SKM-1 (cell line): ENCODE measurements around the gene ATP6V1F.

ENCODE experiments used
- DNase-seq: peaks from one replicate; lab custom pipeline; 2025; ENCODE audit not compliant: unreplicated experiment; lab: John Stamatoyannopoulos, UW

Gene ATP6V1F

DNA sequence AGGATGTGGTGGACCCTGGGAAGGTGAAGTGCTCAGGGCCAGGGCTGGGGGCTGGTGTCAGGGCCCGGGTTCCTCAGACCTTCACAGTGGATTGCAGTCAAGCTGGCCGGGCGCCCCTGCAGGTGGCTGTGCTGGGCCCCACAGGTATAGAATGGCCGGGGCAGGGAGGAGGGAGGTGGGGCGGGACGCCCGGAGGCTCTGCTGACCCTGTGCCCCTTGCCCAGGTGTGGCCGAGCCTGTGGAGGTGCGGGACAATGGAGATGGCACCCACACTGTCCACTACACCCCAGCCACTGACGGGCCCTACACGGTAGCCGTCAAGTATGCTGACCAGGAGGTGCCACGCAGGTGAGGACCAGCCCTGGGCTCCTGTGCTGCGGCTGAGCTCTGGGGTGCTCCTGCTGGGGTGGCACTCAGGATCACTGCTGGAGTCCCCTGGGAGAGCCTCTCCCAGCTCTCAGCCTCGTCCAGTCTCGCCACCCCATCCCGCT lies 14.9 kb upstream of the ATP6V1F start:
- no peak for DNase-seq

DNA sequence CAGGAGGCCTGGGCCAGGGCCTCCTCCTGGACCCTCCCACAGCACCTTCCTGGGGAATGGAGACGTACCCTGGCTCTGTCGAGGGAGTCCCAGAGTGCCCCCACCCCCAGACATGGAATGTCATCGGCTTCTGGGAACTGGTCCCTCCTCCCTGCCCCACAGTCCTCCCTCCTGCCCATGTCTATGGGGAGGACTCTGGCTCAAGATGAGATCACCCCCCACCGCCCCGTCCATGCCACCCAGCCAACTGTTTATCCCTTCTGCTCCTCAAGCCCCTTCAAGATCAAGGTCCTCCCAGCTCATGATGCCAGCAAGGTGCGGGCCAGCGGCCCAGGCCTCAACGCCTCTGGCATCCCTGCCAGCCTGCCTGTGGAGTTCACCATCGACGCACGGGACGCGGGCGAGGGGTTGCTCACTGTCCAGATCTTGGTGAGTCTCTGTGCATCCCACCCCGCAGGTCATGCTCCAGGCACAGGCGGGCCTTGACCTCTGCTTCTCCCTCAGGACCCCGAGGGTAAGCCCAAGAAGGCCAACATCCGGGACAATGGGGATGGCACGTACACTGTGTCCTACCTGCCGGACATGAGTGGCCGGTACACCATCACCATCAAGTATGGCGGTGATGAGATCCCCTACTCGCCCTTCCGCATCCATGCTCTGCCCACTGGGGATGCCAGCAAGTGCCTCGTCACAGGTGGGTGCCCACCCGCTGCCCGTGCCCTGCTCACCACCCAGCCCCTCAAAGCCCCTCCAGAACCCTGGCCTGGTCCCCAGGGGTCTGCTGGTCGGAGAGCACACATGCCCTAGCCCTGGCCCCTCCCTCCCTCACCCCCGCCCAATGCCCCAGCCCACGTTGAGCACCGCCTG lies 14.1 kb upstream of the ATP6V1F start:
- no peak for DNase-seq

DNA sequence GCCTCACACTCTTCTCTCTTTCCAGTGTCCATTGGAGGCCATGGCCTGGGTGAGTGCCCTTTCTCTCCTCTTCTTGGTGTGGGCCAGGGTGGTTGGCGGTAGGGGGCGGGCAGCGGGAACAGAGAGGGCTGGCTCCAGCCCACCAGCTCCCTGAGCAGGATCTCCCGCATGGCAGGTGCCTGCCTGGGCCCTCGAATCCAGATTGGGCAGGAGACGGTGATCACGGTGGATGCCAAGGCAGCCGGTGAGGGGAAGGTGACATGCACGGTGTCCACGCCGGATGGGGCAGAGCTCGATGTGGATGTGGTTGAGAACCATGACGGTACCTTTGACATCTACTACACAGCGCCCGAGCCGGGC lies 13.5 kb upstream of the ATP6V1F start:
- no peak for DNase-seq

DNA sequence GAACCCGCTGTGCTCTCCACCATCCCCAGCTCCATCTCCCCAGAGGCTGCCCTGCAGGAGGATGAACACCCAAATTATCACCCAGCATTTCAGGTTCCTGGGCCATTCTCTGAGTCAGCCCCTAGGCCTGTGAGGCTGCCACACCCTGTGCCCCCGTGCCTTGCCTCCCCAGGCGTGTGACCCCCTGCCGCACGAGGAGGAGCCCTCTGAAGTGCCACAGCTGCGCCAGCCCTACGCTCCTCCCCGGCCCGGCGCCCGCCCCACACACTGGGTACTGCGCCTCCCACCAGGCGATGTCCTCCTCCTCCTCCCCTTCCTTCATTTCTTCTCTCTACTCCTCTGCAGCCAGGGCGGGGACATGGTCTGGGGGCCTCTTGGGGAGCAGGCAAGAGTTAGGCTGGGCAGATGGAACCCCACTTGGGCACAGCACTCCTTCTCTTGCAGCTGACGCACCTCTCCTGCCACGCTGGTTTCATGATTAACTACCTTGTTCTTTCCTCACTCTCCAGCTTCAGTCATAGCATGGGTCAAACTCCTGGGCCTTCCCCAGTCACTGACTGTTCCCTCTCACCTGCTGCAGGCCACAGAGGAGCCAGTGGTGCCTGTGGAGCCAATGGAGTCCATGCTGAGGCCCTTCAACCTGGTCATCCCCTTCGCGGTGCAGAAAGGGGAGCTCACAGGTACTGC lies 12.7 kb upstream of the ATP6V1F start:
- no peak for DNase-seq

DNA sequence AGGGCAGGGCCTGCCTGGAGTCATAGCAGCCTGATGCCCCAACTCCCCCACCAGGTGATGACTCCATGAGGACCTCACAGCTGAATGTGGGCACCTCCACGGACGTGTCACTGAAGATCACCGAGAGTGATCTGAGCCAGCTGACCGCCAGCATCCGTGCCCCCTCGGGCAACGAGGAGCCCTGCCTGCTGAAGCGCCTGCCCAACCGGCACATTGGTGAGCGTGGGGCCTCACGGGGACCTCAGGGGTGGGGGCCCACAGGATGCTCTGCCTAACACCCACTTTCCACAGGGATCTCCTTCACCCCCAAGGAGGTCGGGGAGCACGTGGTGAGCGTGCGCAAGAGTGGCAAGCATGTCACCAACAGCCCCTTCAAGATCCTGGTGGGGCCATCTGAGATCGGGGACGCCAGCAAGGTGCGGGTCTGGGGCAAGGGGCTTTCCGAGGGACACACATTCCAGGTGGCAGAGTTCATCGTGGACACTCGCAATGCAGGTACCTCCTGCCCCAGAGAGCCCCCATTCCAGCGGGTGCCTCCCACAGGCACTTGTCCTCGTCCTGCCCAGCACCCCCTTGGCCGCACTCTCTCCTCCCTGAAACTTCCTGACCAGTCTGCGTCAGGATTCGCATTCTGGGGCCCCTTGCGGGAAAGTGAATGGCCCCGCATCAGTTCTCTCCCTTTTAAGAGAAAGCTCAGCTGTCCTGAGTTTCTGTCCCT lies 10.0 kb upstream of the ATP6V1F start:
- DNase-seq = no peak

DNA sequence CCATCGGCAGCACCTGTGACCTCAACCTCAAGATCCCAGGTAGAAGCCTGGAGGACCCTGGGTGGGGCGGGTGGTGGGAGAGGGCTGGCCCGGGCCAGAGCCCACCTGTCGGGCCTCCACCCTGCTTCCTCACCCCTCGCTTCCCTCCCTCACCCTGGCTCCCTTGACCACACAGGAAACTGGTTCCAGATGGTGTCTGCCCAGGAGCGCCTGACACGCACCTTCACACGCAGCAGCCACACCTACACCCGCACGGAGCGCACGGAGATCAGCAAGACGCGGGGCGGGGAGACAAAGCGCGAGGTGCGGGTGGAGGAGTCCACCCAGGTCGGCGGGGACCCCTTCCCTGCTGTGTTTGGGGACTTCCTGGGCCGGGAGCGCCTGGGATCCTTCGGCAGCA lies 8.9 kb upstream of the ATP6V1F start:
- DNase-seq = no peak

DNA sequence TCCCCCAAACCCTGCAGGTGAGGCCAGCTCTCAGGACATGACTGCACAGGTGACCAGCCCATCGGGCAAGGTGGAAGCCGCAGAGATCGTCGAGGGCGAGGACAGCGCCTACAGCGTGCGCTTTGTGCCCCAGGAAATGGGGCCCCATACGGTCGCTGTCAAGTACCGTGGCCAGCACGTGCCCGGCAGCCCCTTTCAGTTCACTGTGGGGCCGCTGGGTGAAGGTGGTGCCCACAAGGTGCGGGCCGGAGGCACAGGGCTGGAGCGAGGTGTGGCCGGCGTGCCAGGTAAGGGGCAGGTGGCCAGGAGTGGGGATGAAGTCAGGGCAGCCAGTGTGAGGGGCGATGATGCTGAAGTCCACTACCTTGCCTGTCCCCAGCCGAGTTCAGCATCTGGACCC lies 8.3 kb upstream of the ATP6V1F start:
- DNase-seq = no peak

DNA sequence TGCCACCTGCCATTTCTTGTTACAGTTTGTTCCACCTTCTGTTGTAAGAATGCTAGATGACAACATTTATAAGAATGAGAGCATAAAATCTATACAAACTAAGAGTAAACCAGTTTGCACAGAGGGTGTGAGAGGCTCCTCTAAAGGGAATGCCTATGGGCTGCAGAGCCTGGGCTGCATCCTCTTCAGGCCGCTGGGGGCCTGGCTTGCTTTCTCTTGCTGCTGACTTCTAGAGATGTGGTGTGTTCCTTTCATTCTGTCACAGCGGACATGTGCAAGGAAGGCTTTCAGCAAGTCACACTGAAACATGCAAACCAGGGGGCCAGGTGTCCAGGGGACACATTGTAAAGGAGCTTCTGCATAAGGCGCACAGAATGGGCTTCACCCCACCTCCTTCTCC lies 7.1 kb upstream of the ATP6V1F start:
- no peak for DNase-seq

DNA sequence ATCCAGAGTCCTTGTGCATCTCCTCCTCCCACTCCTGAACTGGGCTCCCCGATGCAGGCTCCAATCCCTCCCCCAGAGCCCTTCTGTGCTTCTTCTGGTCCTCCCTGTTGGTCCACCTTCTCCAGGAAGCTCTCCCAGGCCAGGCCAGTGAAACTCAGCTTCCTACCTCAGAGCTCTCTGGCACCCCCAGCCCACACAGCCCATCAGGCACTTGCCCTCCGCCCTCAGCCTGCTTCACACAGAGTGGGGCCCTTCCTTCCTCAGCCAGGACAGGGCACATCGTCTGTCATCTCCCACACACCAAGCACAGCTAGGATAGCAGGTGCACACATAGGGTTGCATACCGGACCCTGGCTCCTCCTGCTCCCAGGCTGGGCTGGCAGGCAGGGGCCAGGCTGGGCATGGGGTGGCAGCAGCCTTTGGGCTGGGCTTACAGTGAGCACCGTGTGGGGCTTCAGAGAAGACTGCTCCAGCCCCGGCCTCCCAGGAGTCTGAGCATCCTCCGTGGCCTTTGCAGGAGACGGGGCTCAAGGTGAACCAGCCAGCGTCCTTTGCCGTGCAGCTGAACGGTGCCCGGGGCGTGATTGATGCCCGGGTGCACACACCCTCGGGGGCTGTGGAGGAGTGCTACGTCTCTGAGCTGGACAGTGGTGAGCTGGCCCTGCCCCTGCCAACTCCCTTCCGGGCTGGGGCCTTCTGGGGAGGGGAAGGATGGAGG lies 6.5 kb upstream of the ATP6V1F start:
- DNase-seq = no peak

DNA sequence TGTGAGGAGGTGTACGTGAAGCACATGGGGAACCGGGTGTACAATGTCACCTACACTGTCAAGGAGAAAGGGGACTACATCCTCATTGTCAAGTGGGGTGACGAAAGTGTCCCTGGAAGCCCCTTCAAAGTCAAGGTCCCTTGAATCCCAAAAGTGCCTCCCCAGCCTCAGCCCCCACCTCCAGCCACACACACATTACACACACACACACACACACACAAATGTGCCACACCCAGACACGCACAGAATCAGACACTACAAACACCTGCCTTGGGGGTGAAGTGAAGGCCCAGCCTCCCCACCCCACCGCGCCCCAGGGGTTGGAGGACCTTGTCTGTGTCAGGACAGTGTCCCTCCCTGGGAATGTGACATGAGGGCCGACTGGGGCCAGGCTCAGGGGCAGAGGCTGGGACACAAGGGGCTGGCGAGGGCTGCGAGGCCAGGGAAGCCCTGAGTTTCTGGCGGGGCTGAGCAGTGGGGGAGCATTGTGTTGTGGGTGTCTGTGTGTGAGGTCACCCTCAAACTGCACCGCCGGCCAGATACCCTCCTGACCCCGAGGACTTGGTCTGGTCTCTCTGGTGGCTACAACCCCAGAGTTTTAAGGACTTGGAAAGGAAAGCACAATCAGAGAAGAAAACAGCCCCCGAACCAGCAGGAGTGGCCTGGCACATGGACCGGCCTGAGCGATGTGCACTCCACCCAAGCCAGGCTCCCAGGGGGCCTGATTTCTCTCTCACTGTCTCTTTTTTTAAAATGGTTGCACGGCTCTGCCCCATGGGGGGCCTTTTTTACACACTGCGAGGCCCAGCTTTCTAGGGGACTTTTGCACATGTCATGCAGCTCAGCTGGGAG lies 4.0 kb upstream of the ATP6V1F start:
- no peak for DNase-seq

DNA sequence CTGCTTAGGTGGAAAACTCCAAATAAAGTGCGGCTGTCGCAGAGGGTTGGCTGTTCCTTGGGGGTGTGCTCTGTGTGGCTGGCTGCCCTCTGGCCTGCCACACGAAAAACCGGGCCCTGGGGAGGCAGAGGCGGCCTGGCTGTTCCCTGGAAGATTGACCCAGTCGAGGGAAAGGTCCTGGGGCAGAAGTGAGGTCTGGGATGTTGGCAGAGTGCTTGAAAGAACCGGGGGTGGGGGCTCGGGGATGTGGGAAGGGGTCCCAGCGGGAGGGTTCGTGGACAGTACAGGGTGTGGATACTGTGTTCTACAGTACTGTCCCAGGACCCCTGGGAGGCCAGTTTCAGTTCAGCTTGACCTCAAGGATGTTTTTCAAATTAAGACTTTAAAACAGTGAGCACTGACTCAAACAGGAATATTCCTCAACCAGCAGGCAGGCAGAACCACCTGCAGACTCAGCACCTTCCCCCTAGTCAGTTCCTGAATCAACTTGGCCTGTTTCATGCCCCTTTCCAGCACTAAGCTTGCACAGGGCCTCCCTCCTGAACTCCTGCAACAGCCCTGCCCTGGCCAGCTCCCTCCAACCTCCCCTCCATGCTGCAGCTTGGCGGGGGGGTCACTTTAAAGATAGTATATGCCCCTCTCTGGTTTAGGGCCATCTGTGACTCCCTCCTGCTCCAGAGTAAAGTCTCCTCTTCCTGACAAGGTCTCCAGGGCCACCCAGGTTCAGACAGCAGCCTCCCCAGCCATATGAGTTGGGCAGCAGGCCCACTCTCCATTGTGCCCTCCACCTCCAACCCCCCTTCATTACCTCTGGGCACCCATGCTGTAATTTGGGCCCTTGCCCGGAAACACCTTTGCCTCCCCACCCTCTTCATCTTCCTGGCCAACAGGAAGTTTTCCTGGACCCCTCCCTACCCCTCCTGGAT lies 3.2 kb upstream of the ATP6V1F start:
- DNase-seq = no peak

DNA sequence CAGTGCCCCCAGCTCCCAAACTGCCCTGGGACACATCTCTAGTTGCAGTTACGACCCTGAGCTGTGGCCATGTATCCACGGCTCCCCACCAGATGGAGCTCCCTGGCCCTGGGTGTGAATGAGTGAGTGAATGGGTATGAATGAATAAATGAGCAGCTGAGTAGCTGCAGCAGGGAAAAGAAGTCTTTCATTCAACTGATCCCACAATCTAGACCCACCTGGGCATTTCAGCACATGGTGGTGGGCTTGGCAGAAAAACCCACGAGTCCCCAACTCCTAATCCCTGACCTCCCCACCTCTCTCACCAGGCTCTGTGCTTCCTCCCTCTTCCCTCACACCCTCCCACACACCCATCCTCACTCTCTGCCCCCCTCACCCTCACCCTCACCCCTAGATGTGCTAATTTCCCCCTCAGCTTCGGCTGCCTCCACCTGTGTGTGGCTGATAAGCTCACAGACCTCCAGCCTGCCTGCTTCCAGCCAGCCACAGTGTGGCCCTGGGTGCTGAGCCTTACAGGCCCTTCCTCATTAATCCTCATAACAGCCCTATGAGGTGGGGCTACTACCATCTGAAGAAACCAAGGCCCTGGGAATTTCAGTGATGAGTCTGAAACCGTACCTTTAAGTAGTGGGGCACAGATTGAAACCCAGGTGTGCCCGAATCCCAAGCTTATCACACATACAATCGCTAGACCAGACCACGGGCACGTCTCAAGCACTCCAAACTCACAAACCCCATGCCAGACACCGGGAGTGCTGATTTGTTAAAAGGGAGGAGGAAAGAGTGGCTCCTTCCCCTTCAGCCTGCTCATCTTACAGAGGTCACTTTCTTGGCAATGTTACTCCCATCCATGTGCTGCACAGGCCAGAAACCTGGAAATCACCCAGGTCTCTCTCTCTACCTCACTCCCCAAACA lies 2.2 kb upstream of the ATP6V1F start:
- DNase-seq = no peak

DNA sequence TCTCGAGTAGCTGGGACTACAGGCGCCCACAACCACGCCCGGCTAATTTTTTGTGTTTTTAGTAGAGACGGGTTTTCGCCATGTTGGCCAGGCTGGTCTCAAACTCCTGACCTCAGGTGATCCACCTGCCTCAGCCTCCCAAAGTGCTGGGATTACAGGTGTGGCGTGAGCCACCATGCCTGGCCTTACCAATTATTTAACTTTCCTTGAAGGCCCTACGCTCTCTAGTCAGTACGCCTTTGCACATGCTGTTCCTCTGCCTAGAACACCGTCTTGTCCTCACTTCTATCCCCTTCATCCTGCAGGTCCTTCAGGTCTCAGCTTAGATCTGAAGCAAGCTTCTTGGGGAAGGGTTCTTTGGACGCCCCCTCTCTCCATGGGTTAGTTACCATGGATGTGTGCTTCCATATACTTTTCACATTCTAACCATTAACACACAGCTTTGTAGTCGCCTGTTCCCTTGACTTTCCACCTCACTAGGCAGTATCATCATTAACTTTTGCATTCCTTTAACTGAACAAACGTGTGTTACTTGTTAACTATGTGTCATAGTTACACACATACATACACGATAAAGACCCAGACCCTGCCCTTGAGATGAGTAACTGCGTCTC lies 592 bp upstream of the ATP6V1F start:
- DNase-seq = no peak

DNA sequence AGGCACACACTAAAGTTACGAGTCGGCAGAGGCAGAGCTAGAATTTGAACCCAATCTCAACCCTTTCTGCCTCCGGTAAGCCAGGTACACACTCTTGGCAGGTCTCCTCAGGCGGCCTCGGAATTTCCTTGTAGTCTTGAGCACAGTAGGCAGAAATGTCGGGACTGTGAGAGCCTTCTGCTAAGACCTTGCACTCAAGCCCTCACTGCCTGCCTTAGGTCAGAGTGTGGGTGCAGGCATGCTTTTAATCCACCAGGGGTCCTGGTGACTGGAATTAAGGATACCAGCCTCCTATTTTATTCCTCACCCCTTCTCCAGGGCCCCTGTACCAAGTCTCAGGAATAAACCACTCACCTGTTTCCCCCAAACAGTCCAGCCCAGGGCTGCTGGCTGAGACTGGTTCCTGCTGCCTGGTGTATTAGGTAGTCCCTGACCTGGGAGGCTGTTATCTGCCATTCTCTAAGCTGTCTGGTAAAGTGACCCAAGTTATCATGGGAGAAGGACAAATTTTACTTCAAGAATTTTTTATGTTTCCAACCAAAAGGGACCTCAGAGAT lies 855 bp downstream of the ATP6V1F start:
- peak; percentile 25 for DNase-seq

DNA sequence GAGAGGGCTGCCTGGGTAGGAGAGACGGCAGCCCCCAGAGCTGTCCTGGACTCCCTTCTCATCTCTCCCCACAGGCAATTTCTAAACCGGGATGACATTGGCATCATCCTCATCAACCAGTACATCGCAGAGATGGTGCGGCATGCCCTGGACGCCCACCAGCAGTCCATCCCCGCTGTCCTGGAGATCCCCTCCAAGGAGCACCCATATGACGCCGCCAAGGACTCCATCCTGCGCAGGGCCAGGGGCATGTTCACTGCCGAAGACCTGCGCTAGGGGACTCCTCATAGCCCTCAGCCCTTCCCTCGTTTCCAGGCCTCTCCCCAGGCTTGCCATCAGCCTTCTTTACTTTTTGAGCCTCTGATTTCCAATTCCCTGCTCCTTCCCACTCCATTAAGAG lies 2.6 kb downstream of the ATP6V1F start:
- no peak for DNase-seq

DNA sequence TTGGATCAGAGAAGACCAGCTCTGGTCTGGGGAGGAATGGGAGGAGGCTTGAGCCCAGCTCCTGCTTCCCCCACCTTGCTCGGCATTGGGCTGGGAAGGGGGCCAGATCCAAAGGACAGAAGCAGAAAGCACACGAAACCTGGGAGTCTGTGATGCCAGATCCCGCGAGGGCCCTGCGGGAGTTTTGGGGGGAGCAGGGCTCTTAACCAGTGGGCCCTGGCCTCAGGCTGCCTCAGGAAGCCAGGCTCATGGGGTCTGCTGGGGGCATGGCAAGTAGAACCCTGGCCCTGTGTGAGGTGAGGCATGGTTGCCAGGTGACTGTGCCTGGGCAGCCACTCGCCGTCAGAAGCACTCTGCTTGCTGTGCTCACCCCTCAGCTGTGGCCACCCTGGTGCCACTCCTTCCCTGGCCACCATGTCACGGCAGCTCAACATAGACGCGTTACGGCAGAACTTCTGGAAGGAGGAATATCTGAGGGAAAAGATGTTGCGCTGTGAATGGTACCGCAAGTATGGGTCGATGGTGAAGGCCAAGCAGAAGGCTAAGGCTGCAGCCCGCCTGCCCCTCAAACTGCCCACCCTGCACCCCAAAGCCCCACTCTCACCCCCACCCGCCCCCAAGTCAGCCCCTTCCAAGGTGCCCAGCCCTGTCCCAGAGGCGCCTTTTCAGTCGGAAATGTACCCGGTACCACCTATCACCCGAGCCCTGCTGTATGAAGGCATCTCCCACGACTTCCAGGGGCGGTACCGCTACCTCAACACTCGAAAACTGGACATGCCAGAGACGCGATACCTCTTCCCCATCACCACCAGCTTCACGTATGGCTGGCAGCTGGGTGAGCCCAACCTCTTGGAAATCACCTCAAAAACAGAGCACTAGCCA lies 3.6 kb downstream of the ATP6V1F start:
- DNase-seq = no peak
